NCI-H146 (cell line): ENCODE measurements around the gene DYRK3.

Experiments
- DNase-seq: peaks from one replicate; lab custom pipeline; 2025; lab: John Stamatoyannopoulos, UW

The DYRK3 gene

GRCh38 chr1:206684003-206684402, 48.7 kb downstream of the DYRK3 start:
- DNase-seq = no peak

GRCh38 chr1:206684478-206685333, 49.4 kb downstream of the DYRK3 start, which contains the start of gene MAPKAPK2:
TSS of gene MAPKAPK2 (plus strand) at chr1:206684905. CDS start at chr1:206685230, 325 bp downstream.
- DNase-seq = peak; percentile 77

GRCh38 chr1:206685334-206685768, 50.0 kb downstream of the DYRK3 start:
- DNase-seq = peak; percentile 45

- peak; percentile 46 for DNase-seq
These were observed 50.6 kb downstream of the DYRK3 start for GRCh38 chr1:206685769-206686477.

GRCh38 chr1:206686478-206687249, 51.3 kb downstream of the DYRK3 start:
- DNase-seq = no peak

GRCh38 chr1:206687251-206687914, 52.0 kb downstream of the DYRK3 start:
- no peak for DNase-seq

GRCh38 chr1:206687915-206688442, 52.6 kb downstream of the DYRK3 start:
- no peak for DNase-seq

- DNase-seq = no peak
These were observed 55.2 kb downstream of the DYRK3 start for GRCh38 chr1:206690516-206690915.

- DNase-seq = no peak
These were observed 56.3 kb downstream of the DYRK3 start for GRCh38 chr1:206691604-206692003.

GRCh38 chr1:206693029-206693428, 57.7 kb downstream of the DYRK3 start:
- DNase-seq = no peak

- no peak for DNase-seq
These were observed 58.3 kb downstream of the DYRK3 start for GRCh38 chr1:206693592-206693991.

GRCh38 chr1:206694171-206695124, 59.1 kb downstream of the DYRK3 start:
- no peak for DNase-seq

GRCh38 chr1:206695733-206696132, 60.4 kb downstream of the DYRK3 start:
- no peak for DNase-seq

- no peak for DNase-seq
These were observed 61.7 kb downstream of the DYRK3 start for GRCh38 chr1:206696812-206697585.

- DNase-seq = no peak
These were observed 62.7 kb downstream of the DYRK3 start for GRCh38 chr1:206698011-206698410.
